Measurements from ENCODE around the gene HOXA3. TPM values are rescaled to one million over a fixed set of nuclear protein-coding genes. Genes with fewer than 3 reads are reported as not detected.

Gene HOXA3
- total RNA-seq, 1 experiment from 2014 or later = 9.1 TPM

Other genes starting within 250 kb of the HOXA3 start
- gene HOXA1, start 56.6 kb downstream of the HOXA3 start, total RNA-seq (2022; extraction: Qiagen RNA extraction; ENCODE audit: low read depth) = 2.3 to 4.4 TPM (median 3.6 TPM) in 5 replicates
- 0.70 to 1.6 TPM (median 1.2 TPM) in 5 replicates for gene HOXA2, start 49.9 kb downstream of the HOXA3 start, total RNA-seq (2022; extraction: Qiagen RNA extraction; ENCODE audit: low read depth)
- gene HOXA4, start 21.8 kb downstream of the HOXA3 start, total RNA-seq (2022; extraction: Qiagen RNA extraction; ENCODE audit: low read depth) = 1.3 to 3.0 TPM (median 2.8 TPM) in 5 replicates
- 5.2 to 8.3 TPM (median 6.2 TPM) in 5 replicates for gene HOXA5, start 8.9 kb downstream of the HOXA3 start, total RNA-seq (2022; extraction: Qiagen RNA extraction; ENCODE audit: low read depth)
- 0.71 to 2.5 TPM (median 1.8 TPM) in 5 replicates for gene HOXA6, start 4.8 kb downstream of the HOXA3 start, total RNA-seq (2022; extraction: Qiagen RNA extraction; ENCODE audit: low read depth)
- 4.4 to 5.3 TPM (median 4.9 TPM) in 5 replicates for gene HOXA7, start 4.1 kb upstream of the HOXA3 start, total RNA-seq (2022; extraction: Qiagen RNA extraction; ENCODE audit: low read depth)
- 0.44 to 0.78 TPM (median 0.74 TPM) in 5 replicates for gene HOXA9, start 13.0 kb upstream of the HOXA3 start, total RNA-seq (2022; extraction: Qiagen RNA extraction; ENCODE audit: low read depth)
- gene HOXA10, start 21.7 kb upstream of the HOXA3 start, total RNA-seq (2022; extraction: Qiagen RNA extraction; ENCODE audit: low read depth) = 5.8 to 8.6 TPM (median 7.4 TPM) in 5 replicates
- gene HOXA11, start 32.6 kb upstream of the HOXA3 start, total RNA-seq (2022; extraction: Qiagen RNA extraction; ENCODE audit: low read depth) = 0.63 to 1.2 TPM (median 0.79 TPM) in 5 replicates
- 1.6 to 2.2 TPM (median 2.0 TPM) in 5 replicates for gene HOXA13, start 47.5 kb upstream of the HOXA3 start, total RNA-seq (2022; extraction: Qiagen RNA extraction; ENCODE audit: low read depth)
- 0.05 to 0.06 TPM (median 0.06 TPM) in 3 of 5 replicates, not detected in the others for gene EVX1, start 90.2 kb upstream of the HOXA3 start, total RNA-seq (2022; extraction: Qiagen RNA extraction; ENCODE audit: low read depth)